ENCODE results near the gene RAPGEF2. TPM values are rescaled to one million over a fixed set of nuclear protein-coding genes. Genes with fewer than 3 reads are reported as not detected.

Gene RAPGEF2
- total and polyA plus RNA-seq, 10 of the 15 experiments (the other 5 are each of a cell fraction or from before 2014, with no cell fraction given), result 0.31 to 24.0 (median 2.9) TPM

DNA sequence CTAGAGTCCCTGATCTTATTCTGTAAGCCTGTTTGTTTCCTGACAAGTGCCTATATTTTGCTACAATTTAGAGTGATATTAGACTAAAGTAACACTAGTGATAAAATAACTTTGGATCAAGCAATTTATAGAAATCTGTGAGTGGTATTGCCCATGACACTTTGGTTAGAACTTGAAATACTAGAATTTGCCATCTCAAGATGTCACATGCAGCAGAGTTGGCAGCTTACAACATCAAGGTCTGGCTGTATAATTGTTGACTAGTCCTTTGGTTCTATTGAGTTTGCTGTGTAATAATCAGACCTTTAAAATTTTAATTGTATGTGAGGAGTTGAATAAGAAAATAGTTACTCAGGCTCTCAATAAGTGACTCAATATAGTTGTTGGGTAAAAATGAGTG is 167.1 kb downstream of the RAPGEF2 start:
- no peak for TF ChIP-seq SREBF1 (IDR thresholded peaks at IDR 0.05; ENCODE audit: low read length)
- no peak for TF ChIP-seq RAD21 (IDR thresholded peaks at IDR 0.05; ENCODE audit: insufficient read depth, low read depth, low read length)
- TF ChIP-seq, protein P1, sequence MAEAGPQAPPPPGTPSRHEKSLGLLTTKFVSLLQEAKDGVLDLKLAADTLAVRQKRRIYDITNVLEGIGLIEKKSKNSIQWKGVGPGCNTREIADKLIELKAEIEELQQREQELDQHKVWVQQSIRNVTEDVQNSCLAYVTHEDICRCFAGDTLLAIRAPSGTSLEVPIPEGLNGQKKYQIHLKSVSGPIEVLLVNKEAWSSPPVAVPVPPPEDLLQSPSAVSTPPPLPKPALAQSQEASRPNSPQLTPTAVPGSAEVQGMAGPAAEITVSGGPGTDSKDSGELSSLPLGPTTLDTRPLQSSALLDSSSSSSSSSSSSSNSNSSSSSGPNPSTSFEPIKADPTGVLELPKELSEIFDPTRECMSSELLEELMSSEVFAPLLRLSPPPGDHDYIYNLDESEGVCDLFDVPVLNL (IDR thresholded peaks at IDR 0.05; ENCODE audit: low read depth, low read length), result no peak
- TF ChIP-seq, protein P2, sequence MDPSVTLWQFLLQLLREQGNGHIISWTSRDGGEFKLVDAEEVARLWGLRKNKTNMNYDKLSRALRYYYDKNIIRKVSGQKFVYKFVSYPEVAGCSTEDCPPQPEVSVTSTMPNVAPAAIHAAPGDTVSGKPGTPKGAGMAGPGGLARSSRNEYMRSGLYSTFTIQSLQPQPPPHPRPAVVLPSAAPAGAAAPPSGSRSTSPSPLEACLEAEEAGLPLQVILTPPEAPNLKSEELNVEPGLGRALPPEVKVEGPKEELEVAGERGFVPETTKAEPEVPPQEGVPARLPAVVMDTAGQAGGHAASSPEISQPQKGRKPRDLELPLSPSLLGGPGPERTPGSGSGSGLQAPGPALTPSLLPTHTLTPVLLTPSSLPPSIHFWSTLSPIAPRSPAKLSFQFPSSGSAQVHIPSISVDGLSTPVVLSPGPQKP (IDR thresholded peaks at IDR 0.05; ENCODE audit: low read depth, low read length), result no peak
- TF ChIP-seq BCL11A (IDR thresholded peaks at IDR 0.05; ENCODE audit: low read depth, low read length), result no peak
- TF ChIP-seq POLR2AphosphoS2 (IDR thresholded peaks at IDR 0.05; ENCODE audit: low read depth, low read length), result no peak
- TF ChIP-seq KLF5 (IDR thresholded peaks at IDR 0.05; ENCODE audit: partially characterized antibody), result no peak
- TF ChIP-seq, protein P3, sequence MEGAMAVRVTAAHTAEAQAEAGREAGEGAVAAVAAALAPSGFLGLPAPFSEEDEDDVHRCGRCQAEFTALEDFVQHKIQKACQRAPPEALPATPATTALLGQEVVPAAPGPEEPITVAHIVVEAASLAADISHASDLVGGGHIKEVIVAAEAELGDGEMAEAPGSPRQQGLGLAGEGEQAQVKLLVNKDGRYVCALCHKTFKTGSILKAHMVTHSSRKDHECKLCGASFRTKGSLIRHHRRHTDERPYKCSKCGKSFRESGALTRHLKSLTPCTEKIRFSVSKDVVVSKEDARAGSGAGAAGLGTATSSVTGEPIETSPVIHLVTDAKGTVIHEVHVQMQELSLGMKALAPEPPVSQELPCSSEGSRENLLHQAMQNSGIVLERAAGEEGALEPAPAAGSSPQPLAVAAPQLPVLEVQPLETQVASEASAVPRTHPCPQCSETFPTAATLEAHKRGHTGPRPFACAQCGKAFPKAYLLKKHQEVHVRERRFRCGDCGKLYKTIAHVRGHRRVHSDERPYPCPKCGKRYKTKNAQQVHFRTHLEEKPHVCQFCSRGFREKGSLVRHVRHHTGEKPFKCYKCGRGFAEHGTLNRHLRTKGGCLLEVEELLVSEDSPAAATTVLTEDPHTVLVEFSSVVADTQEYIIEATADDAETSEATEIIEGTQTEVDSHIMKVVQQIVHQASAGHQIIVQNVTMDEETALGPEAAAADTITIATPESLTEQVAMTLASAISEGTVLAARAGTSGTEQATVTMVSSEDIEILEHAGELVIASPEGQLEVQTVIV (IDR thresholded peaks at IDR 0.05; ENCODE audit: borderline replicate concordance, partially characterized antibody), result no peak
- no peak for TF ChIP-seq HDAC2 (IDR thresholded peaks at IDR 0.05)
- no peak for TF ChIP-seq MYC (IDR thresholded peaks at IDR 0.05; ENCODE audit: insufficient read depth, insufficient read length, insufficient replicate concordance, low read length, severe bottlenecking)
- no peak for TF ChIP-seq SUPT20H (IDR thresholded peaks at IDR 0.05; ENCODE audit: borderline replicate concordance, control insufficient read depth, low read depth, low read length)
- TF ChIP-seq TAF1 (IDR thresholded peaks at IDR 0.05; ENCODE audit: borderline replicate concordance, low read depth, low read length), result no peak
- TF ChIP-seq SRF (IDR thresholded peaks at IDR 0.05; ENCODE audit: low read depth in 2 of 2, low read length in 2 of 2), result no peak
- TF ChIP-seq TCF7 (IDR thresholded peaks at IDR 0.05; ENCODE audit: borderline replicate concordance), result no peak
- no peak for TF ChIP-seq CHD4 (IDR thresholded peaks at IDR 0.05)
- no peak for TF ChIP-seq EGR1 (IDR thresholded peaks at IDR 0.05; ENCODE audit: borderline replicate concordance in 1 of 2, low read depth in 2 of 2, low read length in 2 of 2)
- no peaks in the 10 kb centered on the region for H3K36me3 ChIP-seq (ENCODE audit: control insufficient read depth in 2 of 2, insufficient read depth in 2 of 2, low read length in 1 of 2)
- no peak overlapping the region for H3K4me3 ChIP-seq
- H3K9me3 ChIP-seq (replicated peaks; ENCODE audit: control insufficient read depth, insufficient read depth, low read length), result no peaks in the 10 kb centered on the region; the same call in 2 of the 3 replicates
- no peak overlapping the region for H3K4me2 ChIP-seq (ENCODE audit: control insufficient read depth, insufficient read depth)
- in situ Hi-C loops (cut with MboI) (no loop called here), intact Hi-C loops (cut with micrococcal nuclease; ENCODE audit: unreplicated experiment) (no loop called here)
- BruUV-seq (replicated peaks), result no TSS peak
- H3K27ac ChIP-seq (ENCODE audit: control insufficient read depth, insufficient read depth), result no peak overlapping the region
- ChIA-PET RAD21 (ENCODE audit: unreplicated experiment) (no interaction called here), POLR2A (no interaction called here), CTCF (interaction anchor here (1.0 to 1.5 kb wide), 2 partner anchors 12 to 66 kb away, joined by 3 read pairs; no protein-coding TSS in a partner anchor), SMC1A (ENCODE audit: uncharacterized antibody, unreplicated experiment) (no interaction called here)
- no peak for ATAC-seq
- DNase-seq (ENCODE audit: low read depth, low spot score), result no peak
- no peak for FAIRE-seq
- H3K4me1 ChIP-seq (ENCODE audit: control insufficient read depth, insufficient read depth, low read length), result no peaks in the 10 kb centered on the region
- no peak overlapping the region for H2AFZ ChIP-seq (ENCODE audit: control insufficient read depth, low read depth, low read length)
- H3K9ac ChIP-seq (ENCODE audit: control insufficient read depth, insufficient read depth, low read length), result no peak overlapping the region
- H3K79me2 ChIP-seq (ENCODE audit: control insufficient read depth, insufficient read depth, low read length), result no peaks in the 10 kb centered on the region
- H4K20me1 ChIP-seq (ENCODE audit: control insufficient read depth, insufficient read depth), result no peaks in the 10 kb centered on the region
- no peaks in the 10 kb centered on the region for H3K27me3 ChIP-seq (replicated peaks in 1 of 2; ENCODE audit: control insufficient read depth in 2 of 2, insufficient read depth in 2 of 2, low read length in 1 of 2)
